MCF 10A (cell line): ENCODE measurements around the gene IL36A. TPM values are rescaled to one million over a fixed set of nuclear protein-coding genes. Genes with fewer than 3 reads are reported as not detected.

Experiments used
- BruUV-seq: library from RNA; stranded (reverse); fragments of 400-500 nt; replicated peaks from 2 replicates; lab custom pipeline; 2021; lab: Mats Ljungman, UMichigan
- CTCF ChIA-PET: fragments of 300-600 bp; sonication (Branson Sonifier 250); formaldehyde crosslinking; extraction: SDS; loops from one replicate; lab custom pipeline; 2021; ENCODE audit warnings: antibody characterized with exemption, inconsistent platforms; lab: Yijun Ruan, JAX
- POLR2A ChIA-PET: fragments of 300-600, 350-650 bp; sonication (Branson Sonifier 250); formaldehyde crosslinking; extraction: SDS; loops from one replicate; lab custom pipeline; 2020; ENCODE audit warnings: antibody characterized with exemption, inconsistent platforms; lab: Yijun Ruan, JAX
- DNase-seq: peaks from one replicate; pipeline ENCODE4 v3.0.0-alpha.2; 2018; ENCODE audit not compliant: unreplicated experiment
- H3K27ac Mint-ChIP-seq: one replicate; pipeline ENCODE4 v1.8.0; 2022; ENCODE audit warnings: mild to moderate bottlenecking, low read depth, mixed read lengths; ENCODE audit not compliant: unreplicated experiment
- H3K27me3 Mint-ChIP-seq: one replicate; pipeline ENCODE4 v1.8.0; 2022; ENCODE audit warnings: mixed read lengths; ENCODE audit not compliant: insufficient read depth, unreplicated experiment
- H3K36me3 Mint-ChIP-seq: one replicate; pipeline ENCODE4 v1.8.0; 2022; ENCODE audit warnings: mild to moderate bottlenecking, moderate library complexity, mixed read lengths; ENCODE audit not compliant: insufficient read depth, unreplicated experiment
- H3K4me1 Mint-ChIP-seq: one replicate; pipeline ENCODE4 v1.8.0; 2022; ENCODE audit warnings: mixed read lengths; ENCODE audit not compliant: insufficient read depth, unreplicated experiment
- H3K4me3 Mint-ChIP-seq: one replicate; pipeline ENCODE4 v1.8.0; 2022; ENCODE audit warnings: mild to moderate bottlenecking, moderate library complexity, mixed read lengths; ENCODE audit not compliant: unreplicated experiment
- H3K9me3 Mint-ChIP-seq: one replicate; pipeline ENCODE4 v1.8.0; 2022; ENCODE audit warnings: mixed read lengths; ENCODE audit not compliant: unreplicated experiment
- intact Hi-C: fragments of 100-400 bp; cut with micrococcal nuclease; formaldehyde crosslinking; loops from 2 replicates; pipeline ENCODE4 v1.14.1; 2022
- total RNA-seq: library from RNA; stranded (reverse); gene quantifications from 2 replicates; pipeline ENCODE4 v1.2.3, GENCODE V29; 2022
- TF ChIP-seq, protein P1 (sequence below): fragments of 200-600 bp; IDR thresholded peaks from one replicate; pipeline ENCODE4 v1.8.0; 2022; ENCODE audit warnings: antibody characterized with exemption, mild to moderate bottlenecking; ENCODE audit not compliant: unreplicated experiment

IL36A gene
- total RNA-seq, 1 experiment from 2014 or later: not detected

DNA sequence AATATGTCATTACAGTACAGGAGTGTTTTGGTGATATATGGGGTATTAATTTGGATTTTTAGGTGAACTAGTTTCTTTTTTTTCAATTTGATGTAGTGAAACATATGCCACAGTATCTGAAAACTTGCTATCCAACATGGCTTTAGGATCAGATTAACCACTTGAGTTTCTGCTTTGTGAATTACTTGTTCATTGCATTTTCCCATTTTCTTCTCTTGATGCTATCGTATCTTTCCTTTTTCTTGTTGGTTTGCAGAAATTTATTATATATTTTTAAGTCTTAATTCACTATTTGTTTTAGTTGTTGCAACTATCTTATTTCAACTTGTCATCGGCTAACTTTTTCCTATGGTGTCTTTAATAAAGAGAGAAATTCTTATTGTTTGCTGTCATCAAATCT, 8.8 kb downstream of the IL36A start:
- intact Hi-C loops: no loop called here
- no peaks in the 10 kb centered on the region for H3K36me3 Mint-ChIP-seq

DNA sequence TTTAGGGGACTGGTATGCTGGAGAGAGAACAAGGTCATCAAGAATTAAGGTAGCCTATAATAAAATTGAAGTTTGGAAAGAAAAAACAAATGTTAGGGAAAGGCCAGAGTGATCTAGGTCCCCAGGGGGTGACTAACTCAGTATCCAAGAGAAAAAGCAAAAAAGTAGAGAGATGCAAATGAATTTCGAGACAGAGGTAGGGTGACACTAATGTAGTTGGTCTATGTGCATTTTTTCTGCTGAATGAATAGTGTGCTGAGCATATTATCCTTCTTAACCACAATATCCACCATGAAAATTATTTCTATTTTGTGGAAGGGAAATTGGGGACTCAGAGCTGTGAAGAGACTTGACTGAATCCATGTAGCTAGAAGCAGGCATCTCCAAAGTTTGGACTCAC, 9.8 kb downstream of the IL36A start:
- POLR2A ChIA-PET: no interaction called here
- H3K36me3 Mint-ChIP-seq: no peaks in the 10 kb centered on the region

More for the DNA sequence above, 8.8 kb downstream of the IL36A start:
- Mint-ChIP-seq H3K27me3 (peaks cover 27% of the 10 kb centered on the region), H3K27ac (no peak overlapping the region), H3K4me1 (no peaks in the 10 kb centered on the region), H3K4me3 (no peak overlapping the region), H3K9me3 (peaks cover 17% of the 10 kb centered on the region)
- ChIA-PET CTCF (no interaction called here), POLR2A (no interaction called here)
- TF ChIP-seq, protein P1, sequence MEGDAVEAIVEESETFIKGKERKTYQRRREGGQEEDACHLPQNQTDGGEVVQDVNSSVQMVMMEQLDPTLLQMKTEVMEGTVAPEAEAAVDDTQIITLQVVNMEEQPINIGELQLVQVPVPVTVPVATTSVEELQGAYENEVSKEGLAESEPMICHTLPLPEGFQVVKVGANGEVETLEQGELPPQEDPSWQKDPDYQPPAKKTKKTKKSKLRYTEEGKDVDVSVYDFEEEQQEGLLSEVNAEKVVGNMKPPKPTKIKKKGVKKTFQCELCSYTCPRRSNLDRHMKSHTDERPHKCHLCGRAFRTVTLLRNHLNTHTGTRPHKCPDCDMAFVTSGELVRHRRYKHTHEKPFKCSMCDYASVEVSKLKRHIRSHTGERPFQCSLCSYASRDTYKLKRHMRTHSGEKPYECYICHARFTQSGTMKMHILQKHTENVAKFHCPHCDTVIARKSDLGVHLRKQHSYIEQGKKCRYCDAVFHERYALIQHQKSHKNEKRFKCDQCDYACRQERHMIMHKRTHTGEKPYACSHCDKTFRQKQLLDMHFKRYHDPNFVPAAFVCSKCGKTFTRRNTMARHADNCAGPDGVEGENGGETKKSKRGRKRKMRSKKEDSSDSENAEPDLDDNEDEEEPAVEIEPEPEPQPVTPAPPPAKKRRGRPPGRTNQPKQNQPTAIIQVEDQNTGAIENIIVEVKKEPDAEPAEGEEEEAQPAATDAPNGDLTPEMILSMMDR: no peak
- BruUV-seq: no TSS peak
- no peak for DNase-seq

DNA sequence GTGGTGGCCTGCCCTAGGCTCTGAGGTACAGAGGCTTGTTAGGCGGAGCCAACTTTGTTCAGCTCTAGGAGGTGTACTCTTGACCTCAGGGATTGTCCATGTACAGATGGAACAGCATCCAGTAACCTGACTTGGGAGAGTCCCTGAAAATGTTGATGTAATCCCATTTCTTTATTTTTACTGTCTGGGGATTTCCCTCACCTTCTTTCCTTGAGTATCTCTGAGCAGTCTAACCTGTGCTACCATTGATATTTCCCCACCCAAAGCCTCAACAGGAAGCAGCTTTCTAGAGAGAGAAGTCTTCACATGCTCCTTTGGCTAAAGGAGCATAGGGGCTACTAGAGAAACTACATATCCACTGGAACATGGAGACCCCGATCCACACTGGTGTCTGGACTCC, 10.4 kb downstream of the IL36A start:
- H3K27me3 Mint-ChIP-seq: peaks cover 32% of the 10 kb centered on the region
- BruUV-seq: no TSS peak
- intact Hi-C loops: no loop called here
- no peak overlapping the region for H3K4me3 Mint-ChIP-seq
- no peak overlapping the region for H3K27ac Mint-ChIP-seq
- H3K36me3 Mint-ChIP-seq: no peaks in the 10 kb centered on the region
- no peak for DNase-seq
- no peaks in the 10 kb centered on the region for H3K4me1 Mint-ChIP-seq
- CTCF ChIA-PET: interaction anchor here (1.2 kb wide), 1 partner anchor 266 kb away, joined by 3 read pairs; no protein-coding TSS in a partner anchor
- POLR2A ChIA-PET: no interaction called here
- TF ChIP-seq, protein P1: no peak
- H3K9me3 Mint-ChIP-seq: peaks cover 17% of the 10 kb centered on the region

More for the DNA sequence above, 9.8 kb downstream of the IL36A start:
- Mint-ChIP-seq H3K4me1 (no peaks in the 10 kb centered on the region), H3K4me3 (no peak overlapping the region), H3K9me3 (peaks cover 17% of the 10 kb centered on the region), H3K27ac (no peak overlapping the region), H3K27me3 (peaks cover 32% of the 10 kb centered on the region)
- no TSS peak for BruUV-seq
- CTCF ChIA-PET: interaction anchor here (1.2 kb wide), 1 partner anchor 266 kb away, joined by 3 read pairs; no protein-coding TSS in a partner anchor
- intact Hi-C loops: no loop called here
- TF ChIP-seq, protein P1: no peak
- DNase-seq: no peak

DNA sequence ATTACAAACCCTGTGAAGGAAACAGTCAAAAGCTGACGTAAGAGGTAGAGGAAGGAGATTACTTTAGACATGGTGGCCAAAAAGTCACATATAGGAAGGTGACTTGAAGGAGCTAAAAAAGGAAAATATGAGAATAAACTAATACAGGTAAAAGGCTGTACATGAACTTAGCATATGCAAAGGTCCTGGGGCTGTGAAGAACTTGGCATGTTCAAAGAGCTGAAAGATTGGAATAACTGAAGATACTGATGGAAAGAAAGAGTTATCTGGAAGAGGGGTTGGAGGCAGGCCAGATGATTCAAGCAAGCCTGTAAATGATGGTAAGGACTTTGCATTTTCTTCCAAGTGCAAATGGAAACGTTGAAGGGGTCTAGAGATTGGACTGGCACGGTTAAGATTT, 13.2 kb downstream of the IL36A start:
- Mint-ChIP-seq H3K9me3 (peaks cover 17% of the 10 kb centered on the region), H3K27ac (no peak overlapping the region), H3K4me3 (no peak overlapping the region), H3K4me1 (no peaks in the 10 kb centered on the region), H3K36me3 (no peaks in the 10 kb centered on the region), H3K27me3 (peaks cover 58% of the 10 kb centered on the region)
- CTCF ChIA-PET: no interaction called here
- no peak for DNase-seq
- BruUV-seq: no TSS peak
- TF ChIP-seq, protein P1: no peak
- POLR2A ChIA-PET: no interaction called here
- intact Hi-C loops: no loop called here
